Astrocyte (in vitro differentiated cells and primary cell): ENCODE results near the gene GPR12.

Experiments
- CTCF ChIP-seq: IDR thresholded peaks from 2 replicates; pipeline ENCODE4 v1.5.1; 2011; ENCODE audit warnings: low read depth, mild to moderate bottlenecking, inconsistent platforms, low read length, moderate library complexity; ENCODE audit not compliant: insufficient read depth
- EZH2 ChIP-seq: IDR thresholded peaks from 2 replicates; pipeline ENCODE4 v1.6.1; 2012; ENCODE audit warnings: mild to moderate bottlenecking, low read length, inconsistent platforms; ENCODE audit not compliant: insufficient read depth

GRCh38 chr13:26742691-26743358 is 17.8 kb downstream of the GPR12 start:
- TF ChIP-seq CTCF, result no peak
- TF ChIP-seq EZH2, result no peak
